ENCODE measurements around the gene LEMD2.

Gene LEMD2

GRCh38 chr6:33756211-33756954, 32.5 kb downstream of the LEMD2 start:
- DNase-seq (ENCODE audit: low read depth): no peak

- DNase-seq (ENCODE audit: low read depth): no peak
These were observed 33.7 kb downstream of the LEMD2 start for GRCh38 chr6:33755070-33755869.

- DNase-seq (ENCODE audit: low read depth): no peak
These were observed 34.7 kb downstream of the LEMD2 start for GRCh38 chr6:33754222-33754621.

DNA sequence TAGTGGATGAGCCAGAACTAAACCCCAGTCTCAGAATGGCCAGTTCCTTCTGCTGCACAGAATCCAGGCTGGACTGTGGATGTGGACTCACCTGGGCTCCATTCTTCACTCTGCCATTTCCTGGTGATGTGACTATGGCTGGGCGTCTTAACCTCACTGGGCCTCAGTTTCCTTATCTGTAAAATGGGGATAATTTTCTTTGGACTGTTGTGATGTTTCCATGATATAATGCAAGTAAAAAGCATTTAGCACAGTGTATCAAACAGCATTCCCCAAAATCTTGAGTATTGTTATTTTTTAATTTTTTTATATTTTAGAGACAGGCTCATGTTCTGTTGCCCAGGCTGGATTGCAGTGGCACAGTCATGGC, 36.3 kb downstream of the LEMD2 start:
- DNase-seq (ENCODE audit: low read depth): no peak

- no peak for DNase-seq (ENCODE audit: low read depth)
These were observed 36.9 kb downstream of the LEMD2 start for GRCh38 chr6:33751771-33752645.

DNA sequence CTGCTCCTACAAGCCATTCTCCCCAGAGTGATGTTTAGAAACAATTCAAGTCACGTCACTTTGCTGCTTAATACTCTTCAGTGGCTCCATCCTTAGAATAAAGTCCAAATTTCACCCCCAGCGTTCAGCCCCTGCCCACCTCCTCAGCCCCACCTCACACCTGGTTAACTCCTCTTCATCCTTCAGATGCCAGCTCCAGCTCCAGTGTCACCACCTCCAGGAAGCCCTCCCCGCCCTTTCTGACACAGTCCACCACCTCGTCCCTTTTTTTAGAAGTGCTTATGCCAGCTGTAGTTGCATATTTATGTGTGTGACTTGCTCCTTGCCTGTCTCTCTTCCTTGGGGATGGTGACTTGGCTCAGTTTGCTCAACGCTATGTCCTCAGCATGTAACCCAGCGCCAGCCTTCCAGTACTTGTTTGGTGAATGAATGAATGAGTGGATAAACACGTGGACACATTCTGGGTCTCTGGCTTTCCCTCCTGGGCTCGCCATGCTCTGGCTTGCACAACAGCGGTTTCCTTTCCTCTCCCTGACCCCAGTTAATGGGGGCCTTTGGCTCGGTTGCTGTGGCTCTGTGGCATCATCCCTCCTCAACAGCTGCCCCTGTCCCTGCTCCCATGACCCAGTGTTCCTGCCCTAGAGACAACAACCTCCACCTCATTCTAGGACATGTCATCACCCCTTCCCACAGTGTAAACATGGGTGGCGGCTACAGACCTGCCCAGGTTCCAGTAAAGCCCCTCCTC, 38.5 kb downstream of the LEMD2 start:
- no peak for DNase-seq (ENCODE audit: low read depth)

GRCh38 chr6:33749401-33749800, 39.5 kb downstream of the LEMD2 start:
- DNase-seq (ENCODE audit: low read depth): no peak

- DNase-seq (ENCODE audit: low read depth): no peak
These were observed 40.1 kb downstream of the LEMD2 start for GRCh38 chr6:33748841-33749240.

DNA sequence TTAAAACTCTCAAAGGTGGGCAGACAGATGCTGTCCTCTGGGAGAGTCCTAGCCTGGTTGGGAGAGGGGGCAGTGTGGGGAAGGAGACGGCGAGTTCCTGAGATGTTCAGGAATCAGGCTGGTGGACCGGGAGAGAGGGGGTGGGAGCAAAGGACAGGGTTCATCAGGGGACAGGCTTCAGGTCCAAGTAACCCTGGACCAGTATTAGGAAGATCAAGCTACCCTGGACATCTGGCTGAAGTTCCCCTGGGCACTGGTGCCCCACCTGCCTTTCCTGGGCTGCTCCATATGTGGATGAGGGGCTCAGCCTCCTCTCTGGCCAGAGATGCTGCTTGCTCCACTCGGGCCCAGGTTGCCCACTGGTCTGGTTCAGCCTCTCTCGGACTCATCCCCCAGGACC, 41.1 kb downstream of the LEMD2 start:
- DNase-seq (ENCODE audit: low read depth): no peak

DNA sequence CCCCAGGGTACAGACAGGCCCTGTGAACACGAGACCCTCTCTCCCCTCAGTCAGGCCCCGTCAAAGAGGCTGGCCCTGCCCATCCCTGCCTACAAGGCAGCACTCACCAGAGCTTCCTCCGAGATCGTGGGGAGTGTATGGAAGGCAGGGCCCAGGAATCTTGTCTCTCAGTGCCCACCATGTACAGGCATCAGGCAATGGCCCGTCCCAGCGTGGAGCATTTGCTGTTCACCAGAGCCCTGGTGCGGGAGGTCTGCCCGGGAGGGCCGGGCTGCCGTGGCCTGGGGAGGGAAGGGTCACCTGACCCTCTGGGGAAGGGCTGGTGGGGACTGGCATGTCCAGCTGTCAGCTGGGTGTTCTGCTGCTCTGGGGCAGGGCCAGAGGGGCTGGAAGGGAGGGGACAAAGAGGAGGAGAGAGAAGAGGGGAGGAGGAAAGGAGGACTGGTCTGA, 42.3 kb downstream of the LEMD2 start, which contains the start of gene IP6K3:
TSS of gene IP6K3 (minus strand) at position 255 of the 450 bp plus-strand sequence. CDS start 11,429 bp downstream, outside the sequence.
- no peak for DNase-seq (ENCODE audit: low read depth)

- DNase-seq (ENCODE audit: low read depth): no peak
These were observed 42.8 kb downstream of the LEMD2 start for GRCh38 chr6:33746036-33746600.

DNA sequence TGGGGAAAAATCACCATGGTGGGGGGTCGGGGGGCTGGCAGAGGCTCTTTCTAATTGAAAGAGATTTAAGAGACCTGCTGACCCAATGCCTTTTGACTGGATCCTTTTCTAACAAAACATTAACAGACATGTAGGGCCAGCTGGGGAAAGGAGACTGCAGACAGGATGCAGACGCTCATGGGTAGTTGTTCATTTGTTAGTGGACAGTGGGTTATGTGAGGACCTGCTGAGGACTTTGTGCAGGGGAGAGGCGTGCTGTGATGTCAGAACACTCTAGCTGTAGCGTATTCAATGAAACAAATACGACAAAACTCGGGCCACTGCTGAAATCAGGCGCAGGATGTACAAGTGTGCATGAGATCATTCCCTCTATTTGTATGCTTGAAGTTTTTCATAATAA, 43.4 kb downstream of the LEMD2 start:
- DNase-seq (ENCODE audit: low read depth): no peak

GRCh38 chr6:33744895-33745546, 43.9 kb downstream of the LEMD2 start:
- DNase-seq (ENCODE audit: low read depth): no peak

DNA sequence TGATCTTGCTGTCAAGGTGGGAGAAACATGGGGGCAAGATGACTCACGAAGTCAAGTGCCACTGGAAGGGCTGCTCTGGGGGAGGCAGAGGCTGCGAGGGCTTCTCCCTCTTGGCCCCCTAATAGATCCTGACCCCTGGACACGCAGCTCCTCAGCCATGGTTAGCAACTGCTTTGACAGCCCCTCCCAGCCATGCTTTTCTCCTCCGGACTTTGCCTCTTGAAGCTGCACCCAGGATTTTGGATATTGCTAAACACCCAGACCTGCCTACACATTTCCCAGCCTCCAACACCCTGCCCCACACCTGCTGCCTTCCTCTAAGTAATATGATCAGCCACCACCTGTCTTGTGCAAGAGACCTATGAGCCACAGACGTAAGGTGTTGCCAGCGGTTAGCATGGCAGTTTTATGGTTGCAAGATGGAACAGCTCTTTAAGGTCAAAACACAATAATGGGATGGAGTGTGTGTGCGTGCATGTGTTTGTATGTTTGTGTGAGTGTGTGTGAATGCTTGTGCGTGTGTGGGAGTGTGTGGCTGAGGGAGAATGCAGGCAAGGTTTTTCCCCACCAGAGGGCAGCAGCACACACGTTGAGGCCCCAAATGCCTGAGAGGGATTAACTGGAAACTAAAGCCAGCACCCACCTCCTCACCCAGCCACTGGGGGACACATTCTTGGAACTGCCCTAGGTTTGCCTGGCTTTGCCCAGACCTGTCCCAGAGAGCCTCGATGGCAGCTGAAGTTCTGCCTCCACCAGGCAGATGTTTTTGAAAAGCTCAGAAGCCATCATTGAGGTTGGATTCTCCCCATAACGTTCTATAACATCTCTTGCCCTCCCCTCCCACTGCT, 44.7 kb downstream of the LEMD2 start:
- DNase-seq (ENCODE audit: low read depth): peak; percentile 42

GRCh38 chr6:33742837-33743236, 46.1 kb downstream of the LEMD2 start:
- DNase-seq (ENCODE audit: low read depth): no peak

GRCh38 chr6:33742092-33742491, 46.8 kb downstream of the LEMD2 start:
- DNase-seq (ENCODE audit: low read depth): no peak

DNA sequence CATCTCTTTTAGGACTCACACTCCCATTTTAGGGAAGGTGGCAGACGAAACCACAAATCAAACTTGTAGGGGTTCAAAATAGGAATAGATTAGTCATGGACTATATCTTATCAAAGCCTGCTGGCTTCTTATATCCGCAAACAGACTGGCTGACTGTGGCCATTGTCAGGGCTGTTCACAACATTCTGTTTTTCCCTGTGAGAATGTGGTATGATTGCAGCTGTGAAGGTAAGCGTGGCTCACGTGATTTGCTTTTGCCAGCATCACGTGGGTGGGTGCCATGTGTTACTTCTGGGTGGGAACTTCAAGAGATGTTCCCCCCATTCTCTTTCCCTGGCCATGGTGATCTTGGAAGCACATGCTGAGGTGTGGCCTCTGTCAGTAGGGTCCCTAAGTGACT, 48.1 kb downstream of the LEMD2 start:
- DNase-seq (ENCODE audit: low read depth): no peak

- DNase-seq (ENCODE audit: low read depth): no peak
These were observed 48.7 kb downstream of the LEMD2 start for GRCh38 chr6:33740204-33740608.

GRCh38 chr6:33739571-33739970, 49.4 kb downstream of the LEMD2 start:
- DNase-seq (ENCODE audit: low read depth): no peak

- no peak for DNase-seq (ENCODE audit: low read depth)
These were observed 50.1 kb downstream of the LEMD2 start for GRCh38 chr6:33738879-33739278.
